MCF 10A (cell line): Measurements from ENCODE around the gene PRXL2A. TPM values are rescaled to one million over a fixed set of nuclear protein-coding genes. Genes with fewer than 3 reads are reported as not detected.

Experiments
- BruUV-seq: library from RNA; stranded (reverse); fragments of 400-500 nt; replicated peaks from 2 replicates; lab custom pipeline; 2021; lab: Mats Ljungman, UMichigan
- CTCF ChIA-PET: fragments of 300-600 bp; sonication (Branson Sonifier 250); formaldehyde crosslinking; extraction: SDS; loops from one replicate; lab custom pipeline; 2021; ENCODE audit warnings: antibody characterized with exemption, inconsistent platforms; lab: Yijun Ruan, JAX
- POLR2A ChIA-PET: fragments of 300-600, 350-650 bp; sonication (Branson Sonifier 250); formaldehyde crosslinking; extraction: SDS; loops from one replicate; lab custom pipeline; 2020; ENCODE audit warnings: antibody characterized with exemption, inconsistent platforms; lab: Yijun Ruan, JAX
- DNase-seq: peaks from one replicate; pipeline ENCODE4 v3.0.0-alpha.2; 2018; ENCODE audit not compliant: unreplicated experiment
- H3K27ac Mint-ChIP-seq: one replicate; pipeline ENCODE4 v1.8.0; 2022; ENCODE audit warnings: mild to moderate bottlenecking, low read depth, mixed read lengths; ENCODE audit not compliant: unreplicated experiment
- H3K27me3 Mint-ChIP-seq: one replicate; pipeline ENCODE4 v1.8.0; 2022; ENCODE audit warnings: mixed read lengths; ENCODE audit not compliant: insufficient read depth, unreplicated experiment
- H3K36me3 Mint-ChIP-seq: one replicate; pipeline ENCODE4 v1.8.0; 2022; ENCODE audit warnings: mild to moderate bottlenecking, moderate library complexity, mixed read lengths; ENCODE audit not compliant: insufficient read depth, unreplicated experiment
- H3K4me1 Mint-ChIP-seq: one replicate; pipeline ENCODE4 v1.8.0; 2022; ENCODE audit warnings: mixed read lengths; ENCODE audit not compliant: insufficient read depth, unreplicated experiment
- H3K4me3 Mint-ChIP-seq: one replicate; pipeline ENCODE4 v1.8.0; 2022; ENCODE audit warnings: mild to moderate bottlenecking, moderate library complexity, mixed read lengths; ENCODE audit not compliant: unreplicated experiment
- H3K9me3 Mint-ChIP-seq: one replicate; pipeline ENCODE4 v1.8.0; 2022; ENCODE audit warnings: mixed read lengths; ENCODE audit not compliant: unreplicated experiment
- CTCF ChIP-seq: fragments of 200-600 bp; IDR thresholded peaks from one replicate; pipeline ENCODE4 v1.8.0; 2022; ENCODE audit warnings: antibody characterized with exemption, mild to moderate bottlenecking; ENCODE audit not compliant: unreplicated experiment
- intact Hi-C: fragments of 100-400 bp; cut with micrococcal nuclease; formaldehyde crosslinking; loops from 2 replicates; pipeline ENCODE4 v1.14.1; 2022
- total RNA-seq: library from RNA; stranded (reverse); gene quantifications from 2 replicates; pipeline ENCODE4 v1.2.3, GENCODE V29; 2022

The PRXL2A gene
- total RNA-seq, 1 experiment from 2014 or later: 6.7 TPM

DNA sequence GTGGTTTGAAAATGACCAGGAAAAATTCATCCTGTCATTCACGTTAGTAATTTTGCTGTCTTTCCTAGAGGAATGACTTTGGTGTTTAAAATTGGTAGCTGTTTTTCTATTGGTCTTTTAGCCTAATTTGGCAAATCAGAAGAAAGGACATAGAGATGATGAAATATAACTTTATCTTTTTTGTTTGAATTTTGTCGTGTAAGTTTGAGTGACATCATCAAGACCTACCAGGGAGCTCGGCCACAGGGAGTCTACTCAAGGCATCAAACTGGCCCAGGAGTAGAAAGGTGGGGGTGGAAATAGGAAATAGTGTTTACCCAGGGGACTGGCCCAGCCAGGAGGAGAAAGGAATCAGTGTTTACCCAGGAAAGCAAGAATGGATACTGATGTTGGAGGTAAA, 24.8 kb downstream of the PRXL2A start:
- POLR2A ChIA-PET: interaction anchor here (0.7 to 1.2 kb wide), 3 partner anchors 19 to 81 kb away, joined by 3 to 4 read pairs (median 3); no protein-coding TSS in a partner anchor
- Mint-ChIP-seq H3K4me3 (no peak overlapping the region), H3K27ac (no peak overlapping the region), H3K36me3 (no peaks in the 10 kb centered on the region), H3K4me1 (peaks cover 12% of the 10 kb centered on the region), H3K9me3 (no peaks in the 10 kb centered on the region), H3K27me3 (no peaks in the 10 kb centered on the region)
- TF ChIP-seq CTCF: no peak
- intact Hi-C loops: no loop called here
- no peak for DNase-seq
- CTCF ChIA-PET: interaction anchor here (1.2 to 5.7 kb wide), 4 partner anchors 11 to 72 kb away, joined by 3 to 57 read pairs (median 10); no protein-coding TSS in a partner anchor
- no TSS peak for BruUV-seq

DNA sequence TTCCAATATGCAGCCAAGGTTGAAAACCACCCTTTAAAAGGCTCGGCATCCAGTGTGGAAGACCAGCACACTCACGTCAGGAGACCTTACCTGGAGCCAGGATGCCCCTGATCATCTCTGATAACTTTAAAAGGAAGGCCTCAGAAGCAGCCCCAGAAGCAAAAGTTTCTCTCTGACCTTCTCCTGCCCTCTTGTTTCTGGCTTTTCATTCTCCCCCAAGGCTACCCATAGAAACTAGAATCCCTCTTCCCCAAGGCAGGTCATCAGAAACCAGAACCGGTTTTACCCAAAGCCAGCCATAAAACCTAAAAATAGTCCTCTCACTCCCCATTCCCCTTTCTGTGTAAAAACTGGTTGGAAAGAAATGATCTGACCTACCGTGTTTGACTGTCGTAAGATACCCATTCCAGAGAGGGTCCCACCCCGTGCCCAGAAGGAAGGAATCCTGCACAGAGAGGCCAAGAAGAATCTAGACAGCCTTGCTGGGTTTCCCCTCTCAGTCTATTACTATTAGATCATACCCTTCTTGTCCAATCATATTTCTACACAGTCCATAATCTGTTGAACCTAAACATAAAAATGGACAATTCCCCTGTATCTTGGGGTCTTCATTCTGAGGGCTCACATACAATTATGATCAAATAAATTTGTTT, 28.2 kb downstream of the PRXL2A start:
- ChIA-PET CTCF (interaction anchor here (2.2 to 9.0 kb wide), 2 partner anchors 8 to 55 kb away, joined by 14 to 219 read pairs; no protein-coding TSS in a partner anchor), POLR2A (interaction anchor here (0.6 to 0.9 kb wide), 2 partner anchors 67 to 912 kb away, joined by 3 read pairs; no protein-coding TSS in a partner anchor)
- Mint-ChIP-seq H3K36me3 (no peaks in the 10 kb centered on the region), H3K4me3 (no peak overlapping the region), H3K27me3 (no peaks in the 10 kb centered on the region), H3K27ac (no peak overlapping the region), H3K9me3 (no peaks in the 10 kb centered on the region), H3K4me1 (no peaks in the 10 kb centered on the region)
- BruUV-seq: no TSS peak
- DNase-seq: no peak
- TF ChIP-seq CTCF: no peak
- intact Hi-C loops: no loop called here

GRCh38 chr10:80437227-80437626, 28.9 kb downstream of the PRXL2A start:
- H3K4me3 Mint-ChIP-seq: no peak overlapping the region
- BruUV-seq: no TSS peak
- no peaks in the 10 kb centered on the region for H3K27me3 Mint-ChIP-seq
- H3K36me3 Mint-ChIP-seq: no peaks in the 10 kb centered on the region
- no peak overlapping the region for H3K27ac Mint-ChIP-seq
- no peak for TF ChIP-seq CTCF
- CTCF ChIA-PET: interaction anchor here (9.0 kb wide), 1 partner anchor 55 kb away, joined by 219 read pairs; no protein-coding TSS in a partner anchor
- intact Hi-C loops: no loop called here
- no peaks in the 10 kb centered on the region for H3K4me1 Mint-ChIP-seq
- DNase-seq: no peak
- no peaks in the 10 kb centered on the region for H3K9me3 Mint-ChIP-seq
- POLR2A ChIA-PET: no interaction called here

DNA sequence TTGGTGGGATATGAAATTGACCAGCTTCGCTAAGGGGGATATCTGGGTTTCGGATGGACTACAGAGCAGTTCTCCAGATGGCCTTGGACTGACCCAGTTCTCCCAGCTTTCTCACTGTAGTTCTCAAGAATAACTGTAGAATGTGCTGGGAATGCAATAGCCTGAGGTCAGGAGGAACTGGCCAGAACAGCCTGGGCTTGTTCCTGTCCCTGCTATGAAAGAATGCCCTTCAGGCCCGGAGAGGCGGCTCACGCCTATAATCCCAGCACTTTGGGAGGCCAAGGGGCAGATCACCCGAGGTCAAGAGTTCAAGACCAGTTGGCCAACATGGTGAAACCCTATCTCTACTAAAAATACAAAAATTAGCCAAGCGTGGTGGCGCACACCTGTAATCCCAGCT, 33.5 kb downstream of the PRXL2A start:
- no peak for TF ChIP-seq CTCF
- no peak for DNase-seq
- CTCF ChIA-PET: interaction anchor here (0.6 to 33.7 kb wide), 8 partner anchors 10 to 86 kb away, joined by 3 to 923 read pairs (median 5); partner anchors contain the start of genes DYDC1 and DYDC2
- H3K27ac Mint-ChIP-seq: no peak overlapping the region
- H3K4me3 Mint-ChIP-seq: no peak overlapping the region
- no peaks in the 10 kb centered on the region for H3K27me3 Mint-ChIP-seq
- peaks cover 10% of the 10 kb centered on the region for H3K36me3 Mint-ChIP-seq
- intact Hi-C loops: no loop called here
- POLR2A ChIA-PET: no interaction called here
- no TSS peak for BruUV-seq
- no peaks in the 10 kb centered on the region for H3K9me3 Mint-ChIP-seq
- peaks cover 10% of the 10 kb centered on the region for H3K4me1 Mint-ChIP-seq
